Esophagus muscularis mucosa (tissue), 4 donors: ENCODE measurements around the gene ZMYND19. TPM values are rescaled to one million over a fixed set of nuclear protein-coding genes. Genes with fewer than 3 reads are reported as not detected.
"Not testable (repeated sequence)": the region's sequence is repeated elsewhere in the genome, so short reads cannot be mapped to it uniquely, and the experiment has no call there.

Source experiments
- DNase-seq: peaks from one replicate; pipeline ENCODE4 v3.0.0-alpha.2; 2017; ENCODE audit errors: extremely low spot score
- H3K27ac ChIP-seq, 4 donors: fragments of 200-600 bp; sonication (generic); replicated peaks in 1 of 4; 1 replicate in 3 of 4; 2 replicates in 1 of 4; pipeline ENCODE4 v1.5.1; 2016 to 2019; ENCODE audit warnings: mild to moderate bottlenecking in 1 of 4
- H3K27me3 ChIP-seq, 4 donors: fragments of 200-600 bp; sonication (generic); one replicate each; pipeline versions ENCODE4 v1.5.1 to v1.6.0; 2016 to 2019
- H3K36me3 ChIP-seq, 4 donors: fragments of 200-600 bp; sonication (generic); one replicate each; pipeline ENCODE4 v1.5.1; 2016 to 2019
- H3K4me1 ChIP-seq, 4 donors: fragments of 200-600 bp; sonication (generic); one replicate each; pipeline ENCODE4 v1.5.1; 2016 to 2019
- H3K4me3 ChIP-seq, 4 donors: fragments of 200-600 bp; sonication (generic); 1 replicate in 2 of 4; 2 replicates in 2 of 4; pipeline ENCODE4 v1.5.1; 2016 to 2019; ENCODE audit warnings: mild to moderate bottlenecking in 4 of 4, moderate library complexity in 1 of 4
- H3K9me3 ChIP-seq, 4 donors: fragments of 200-600 bp; sonication (generic); 1 replicate in 3 of 4; 2 replicates in 1 of 4; pipeline ENCODE4 v1.5.1; 2016 to 2019
- EP300 ChIP-seq: sonication (generic); formaldehyde crosslinking; IDR thresholded peaks from one replicate; pipeline ENCODE4 v1.6.1; 2017; ENCODE audit warnings: antibody characterized with exemption
- POLR2A ChIP-seq: fragments of 450-650 bp; IDR thresholded peaks from one replicate; pipeline ENCODE4 v1.6.1; 2017; ENCODE audit warnings: antibody characterized with exemption, moderate library complexity, mild to moderate bottlenecking, low read depth
- POLR2AphosphoS5 ChIP-seq, 2 donors: sonication (generic); formaldehyde crosslinking; IDR thresholded peaks; one replicate each; pipeline ENCODE4 v1.6.1; 2017; ENCODE audit warnings: antibody characterized with exemption in 2 of 2
- WGBS: methylation state at CpG from one replicate; pipeline ENCODE4 v1.1.5; 2018; 5-methylcytosine and 5-hydroxymethylcytosine counted together
- intact Hi-C: fragments of 100-400 bp; cut with DNase I; formaldehyde crosslinking; loops from one replicate; pipeline ENCODE4 v1.15.1; 2023
- total RNA-seq, 4 donors: library from RNA; depleted of rRNA; stranded (reverse); fragments of >200 nt; gene quantifications; one replicate each; pipeline versions ENCODE4 v1.1.0 to v1.2.1, GENCODE V29; 2016
- TF ChIP-seq, protein P1 (sequence below), 3 experiments: fragments of 200-600 bp in 2 of 3; fragments of 450-650 bp in 1 of 3; sonication (generic) in 2 of 3; IDR thresholded peaks; one replicate each; pipeline ENCODE4 v1.5.1; 2017 to 2019; ENCODE audit warnings: antibody characterized with exemption in 3 of 3, mild to moderate bottlenecking in 2 of 3, moderate library complexity in 1 of 3

ZMYND19 gene
- total RNA-seq, 4 donors from 2014 or later, result 10.4 to 18.3 (median 13.7) TPM

DNA sequence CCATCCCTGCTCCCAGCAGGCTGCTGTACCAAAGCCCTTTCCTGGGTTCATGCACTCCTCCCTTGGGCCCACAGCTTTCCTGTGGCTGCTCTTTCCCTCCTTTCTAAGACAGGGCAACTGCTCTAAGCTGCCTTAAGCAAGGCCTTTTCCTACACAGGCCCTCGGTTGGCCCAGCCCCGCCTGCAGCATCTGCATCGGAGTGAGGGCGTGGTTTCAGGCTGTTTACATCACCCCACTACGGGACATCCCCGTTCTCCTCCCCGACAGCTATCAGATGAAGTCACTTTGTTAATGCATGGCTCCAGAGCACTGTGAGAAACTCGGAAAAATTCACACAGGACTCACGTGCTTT lies 15.0 kb downstream of the ZMYND19 start:
- no peaks in the 10 kb centered on the region for H3K27me3 ChIP-seq
- no peak overlapping the region for H3K27ac ChIP-seq
- intact Hi-C loops, result no loop called here
- DNase-seq, result no peak
- peaks cover 24 to 62% (median 46%) of the 10 kb centered on the region in 4 donors for H3K36me3 ChIP-seq
- H3K4me1 ChIP-seq, result peaks cover 39 to 51% (median 48%) of the 10 kb centered on the region in 4 donors
- no peak overlapping the region for H3K4me3 ChIP-seq
- WGBS, result 64% methylated on average over 9 of the region's 9 CpGs
- H3K9me3 ChIP-seq, result no peaks in the 10 kb centered on the region
- TF ChIP-seq EP300 (no peak), POLR2A (no peak), POLR2AphosphoS5 (IDR thresholded peaks at IDR 0.05) (no peak)
- TF ChIP-seq, protein P1, sequence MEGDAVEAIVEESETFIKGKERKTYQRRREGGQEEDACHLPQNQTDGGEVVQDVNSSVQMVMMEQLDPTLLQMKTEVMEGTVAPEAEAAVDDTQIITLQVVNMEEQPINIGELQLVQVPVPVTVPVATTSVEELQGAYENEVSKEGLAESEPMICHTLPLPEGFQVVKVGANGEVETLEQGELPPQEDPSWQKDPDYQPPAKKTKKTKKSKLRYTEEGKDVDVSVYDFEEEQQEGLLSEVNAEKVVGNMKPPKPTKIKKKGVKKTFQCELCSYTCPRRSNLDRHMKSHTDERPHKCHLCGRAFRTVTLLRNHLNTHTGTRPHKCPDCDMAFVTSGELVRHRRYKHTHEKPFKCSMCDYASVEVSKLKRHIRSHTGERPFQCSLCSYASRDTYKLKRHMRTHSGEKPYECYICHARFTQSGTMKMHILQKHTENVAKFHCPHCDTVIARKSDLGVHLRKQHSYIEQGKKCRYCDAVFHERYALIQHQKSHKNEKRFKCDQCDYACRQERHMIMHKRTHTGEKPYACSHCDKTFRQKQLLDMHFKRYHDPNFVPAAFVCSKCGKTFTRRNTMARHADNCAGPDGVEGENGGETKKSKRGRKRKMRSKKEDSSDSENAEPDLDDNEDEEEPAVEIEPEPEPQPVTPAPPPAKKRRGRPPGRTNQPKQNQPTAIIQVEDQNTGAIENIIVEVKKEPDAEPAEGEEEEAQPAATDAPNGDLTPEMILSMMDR (IDR thresholded peaks at IDR 0.05), result no peak

DNA sequence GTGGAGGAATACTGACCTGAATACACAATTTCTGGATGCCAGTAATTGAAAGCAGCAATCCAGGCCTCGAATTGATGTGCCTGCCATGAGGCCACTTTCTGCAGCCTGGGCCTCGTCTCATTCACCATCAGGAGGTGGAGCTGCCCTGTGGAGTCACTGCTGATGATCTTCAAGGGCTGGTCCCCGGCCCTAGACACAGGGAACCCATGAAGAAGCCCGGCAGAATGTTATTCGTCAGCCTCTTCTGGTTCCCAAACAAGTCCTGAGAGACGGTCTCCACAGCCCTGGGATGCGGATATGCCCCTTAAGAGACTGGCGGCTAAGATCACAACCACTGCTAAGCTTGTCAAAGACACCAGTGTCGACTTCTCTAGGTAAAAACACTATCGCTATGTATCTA lies 16.1 kb downstream of the ZMYND19 start:
- Histone ChIP-seq H3K36me3 (peaks cover 24 to 66% (median 47%) of the 10 kb centered on the region in 4 donors), H3K27me3 (no peaks in the 10 kb centered on the region), H3K4me1 (peaks cover 27 to 40% (median 39%) of the 10 kb centered on the region in 4 donors), H3K9me3 (no peaks in the 10 kb centered on the region), H3K4me3 (no peak overlapping the region), H3K27ac (no peak overlapping the region)
- DNase-seq, result no peak
- no peak for TF ChIP-seq POLR2A
- intact Hi-C loops, result no loop called here
- 87% methylated on average over 3 of the region's 10 CpGs for WGBS

GRCh38 chr9:137570566-137570965 lies 19.7 kb downstream of the ZMYND19 start:
- no peak for DNase-seq
- Histone ChIP-seq H3K4me1 (peaks cover 0 to 11% (median 9%) of the 10 kb centered on the region in 4 donors), H3K9me3 (no peaks in the 10 kb centered on the region), H3K36me3 (peaks cover 24 to 61% (median 42%) of the 10 kb centered on the region in 4 donors), H3K27me3 (no peaks in the 10 kb centered on the region), H3K4me3 (no peak overlapping the region), H3K27ac (no peak overlapping the region)
- TF ChIP-seq POLR2A (no peak), EP300 (no peak), POLR2AphosphoS5 (IDR thresholded peaks at IDR 0.05) (no peak)
- TF ChIP-seq, protein P1 (IDR thresholded peaks at IDR 0.05), result no peak
- intact Hi-C loops, result no loop called here
- 96% methylated on average over 3 of the region's 3 CpGs for WGBS

DNA sequence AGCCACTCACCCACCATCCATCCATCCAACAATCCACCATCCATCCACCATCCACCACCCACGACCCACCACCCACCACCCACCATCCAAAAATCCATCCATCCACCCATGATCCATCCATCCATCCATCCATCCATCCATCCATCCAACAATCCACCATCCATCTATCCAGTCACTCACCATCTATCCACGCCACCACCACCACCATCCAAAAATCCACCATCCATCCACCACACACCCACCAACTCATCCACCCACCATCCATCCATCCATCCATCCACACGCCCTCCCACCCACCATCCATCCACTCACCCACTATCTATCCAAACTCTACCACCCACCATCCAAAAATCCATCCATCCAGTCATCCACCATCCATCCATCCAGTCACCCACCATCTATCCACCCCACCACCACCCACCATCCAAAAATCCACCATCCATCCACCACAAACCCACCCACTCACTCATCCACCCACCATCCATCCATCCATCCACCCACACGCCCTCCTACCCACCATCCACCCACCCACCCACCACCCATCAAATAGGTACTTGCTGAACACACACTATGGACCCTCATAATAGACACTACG lies 20.6 kb downstream of the ZMYND19 start:
- 97% methylated on average over 5 of the region's 5 CpGs for WGBS
- peaks cover 26 to 55% (median 38%) of the 10 kb centered on the region in 4 donors for H3K36me3 ChIP-seq
- H3K4me1 ChIP-seq, result peaks cover 0 to 3% (median under 1%) of the 10 kb centered on the region in 4 donors
- no peaks in the 10 kb centered on the region for H3K27me3 ChIP-seq
- no peak for DNase-seq
- no peaks in the 10 kb centered on the region for H3K9me3 ChIP-seq
- intact Hi-C loops, result no loop called here
- no peak overlapping the region for H3K27ac ChIP-seq
- H3K4me3 ChIP-seq, result no peak overlapping the region
- TF ChIP-seq, protein P1 (IDR thresholded peaks at IDR 0.05), result no peak
- TF ChIP-seq EP300, result no peak
- TF ChIP-seq POLR2AphosphoS5 (IDR thresholded peaks at IDR 0.05), result no peak
- no peak for TF ChIP-seq POLR2A

DNA sequence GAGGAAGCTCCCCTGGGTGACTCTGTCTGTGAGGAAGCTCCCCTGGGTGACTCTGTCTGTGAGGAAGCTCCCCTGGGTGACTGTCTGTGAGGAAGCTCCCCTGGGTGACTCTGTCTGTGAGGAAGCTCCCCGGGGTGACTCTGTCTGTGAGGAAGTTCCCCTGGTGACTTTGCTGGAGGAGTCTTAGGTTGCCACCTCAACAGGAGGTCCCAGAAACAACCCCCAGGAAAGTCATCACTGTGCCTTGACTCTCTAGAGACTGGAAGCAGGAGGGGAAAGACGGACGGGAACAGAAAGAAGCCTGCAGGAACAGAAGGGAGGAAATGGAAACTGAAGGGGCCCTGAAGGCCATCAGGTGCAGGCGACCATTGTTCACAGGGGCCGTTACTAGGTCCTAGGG lies 21.9 kb downstream of the ZMYND19 start:
- DNase-seq, H3K27me3 ChIP-seq, H3K9me3 ChIP-seq, H3K27ac ChIP-seq, H3K4me3 ChIP-seq, H3K4me1 ChIP-seq, intact Hi-C loops: not testable (repeated sequence)
- peaks cover 27 to 56% (median 40%) of the 10 kb centered on the region in 4 donors for H3K36me3 ChIP-seq
- WGBS, result 85% methylated on average over 5 of the region's 5 CpGs
